Muscle of back (tissue), 11 donors: ENCODE measurements around the gene PKP1. TPM values are rescaled to one million over a fixed set of nuclear protein-coding genes. Genes with fewer than 3 reads are reported as not detected.

Source experiments
- DNase-seq, 3 donors: peaks; one replicate each; pipeline versions ENCODE4 v3.0.0 to v3.0.0-alpha.2; 2013
- polyA plus RNA-seq, 10 donors: library from polyadenylated mRNA; unstranded; fragments of 120-200 nt; gene quantifications; one replicate each; pipeline ENCODE4 v1.2.1, GENCODE V29; 2013; ENCODE audit not compliant: insufficient read length in 10 of 10

The PKP1 gene
- polyA plus RNA-seq, 10 donors, result 1.4 to 49.6 (median 4.0) TPM

DNA sequence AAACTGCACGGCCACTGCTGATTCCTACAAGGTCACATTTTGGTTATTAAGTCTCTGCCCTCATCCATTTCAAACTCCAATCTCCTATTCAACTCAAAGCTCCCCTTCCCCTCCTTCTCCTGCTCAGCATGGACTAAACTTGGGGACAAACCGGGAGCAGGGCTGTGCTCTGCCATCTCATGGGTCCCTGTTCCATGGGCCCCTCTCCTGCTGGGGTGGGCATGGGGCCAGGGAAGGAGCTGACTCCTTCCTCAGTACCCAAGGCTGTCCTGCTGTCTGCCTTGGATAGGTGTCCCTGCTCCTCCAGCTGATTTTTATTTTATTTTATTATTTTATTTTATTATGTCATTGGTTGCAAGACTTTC, 67.0 kb downstream of the PKP1 start:
- DNase-seq, result no peak

- DNase-seq, result no peak
Measured at GRCh38 chr1:201350884-201351283, 67.6 kb downstream of the PKP1 start.

DNA sequence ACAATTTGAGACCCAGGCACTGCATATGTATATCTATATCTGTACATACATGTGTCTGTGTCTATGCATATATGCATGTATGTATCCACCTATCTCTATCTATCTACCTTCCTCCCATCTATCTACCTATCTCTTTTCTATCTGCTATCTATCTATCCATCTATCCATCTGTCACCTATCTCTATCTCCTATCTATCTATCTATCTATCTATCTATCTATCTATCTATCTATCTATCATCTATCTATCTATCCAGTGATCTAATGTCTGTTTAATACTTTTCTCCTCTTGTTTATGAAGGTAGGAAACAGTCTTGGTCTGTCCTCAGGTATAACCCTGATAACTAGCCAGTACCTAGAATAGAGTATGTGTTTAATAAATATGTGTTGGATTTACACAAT, 68.3 kb downstream of the PKP1 start:
- no peak for DNase-seq

- DNase-seq, result no peak
Measured at GRCh38 chr1:201353186-201353940, 70.1 kb downstream of the PKP1 start.

DNA sequence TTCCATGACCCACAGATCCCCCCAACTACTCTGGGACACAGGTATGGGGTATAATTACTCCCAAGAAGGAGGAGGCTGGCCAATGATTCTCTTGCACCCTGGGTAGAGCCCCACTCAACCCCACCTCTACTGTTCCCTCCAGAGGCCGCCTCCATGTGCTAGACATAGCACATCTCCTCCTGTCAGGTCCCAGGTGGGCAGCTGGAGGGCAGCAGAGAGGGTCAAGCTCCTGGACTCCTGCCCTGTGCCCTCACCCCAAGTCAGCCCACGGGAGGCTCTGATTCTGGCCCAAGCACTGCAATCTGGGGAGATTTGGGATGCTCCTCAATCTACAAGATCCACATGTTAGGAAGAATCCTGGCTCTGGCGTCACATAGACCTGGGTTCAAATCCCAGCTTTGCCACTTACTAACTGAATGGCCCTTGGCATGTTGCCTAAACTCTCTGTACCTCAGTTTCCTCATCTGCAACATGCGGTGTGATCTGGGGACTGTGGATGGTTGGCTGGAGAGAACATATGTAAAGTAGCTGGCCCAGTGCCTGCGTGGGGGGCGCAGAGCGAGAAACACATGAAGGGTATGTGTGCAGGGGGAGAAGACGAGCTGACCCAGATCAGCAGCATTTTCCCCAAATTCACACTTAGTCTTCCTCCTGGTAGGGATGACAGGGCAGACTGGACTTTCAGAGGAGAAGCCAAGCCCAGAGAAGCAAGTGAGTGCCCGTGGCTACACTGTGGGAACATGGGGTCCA, 71.0 kb downstream of the PKP1 start:
- DNase-seq, result no peak

- DNase-seq, result no peak
Measured at GRCh38 chr1:201354901-201355295, 71.6 kb downstream of the PKP1 start.

- no peak for DNase-seq
Measured at GRCh38 chr1:201355471-201355870, 72.2 kb downstream of the PKP1 start.

DNA sequence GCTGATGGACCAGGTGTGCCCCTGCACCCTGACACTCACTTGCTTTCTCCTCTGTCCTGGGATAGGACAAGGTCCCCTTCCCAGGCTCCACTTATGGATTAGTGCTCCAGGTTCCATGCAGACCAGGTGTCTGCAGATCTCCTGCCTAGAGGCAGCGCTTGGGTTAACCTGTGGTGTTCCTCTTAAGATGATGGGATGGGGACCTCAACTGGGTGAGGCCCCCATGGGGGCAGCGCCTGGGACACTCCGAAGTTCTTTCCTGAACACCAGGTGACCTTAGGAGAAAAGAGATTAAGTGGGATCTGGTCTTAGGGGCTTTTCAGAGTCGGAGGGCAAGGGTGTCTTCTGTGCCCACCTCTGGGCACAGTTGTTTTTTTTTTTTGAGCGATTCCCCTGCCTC, 72.9 kb downstream of the PKP1 start:
- no peak for DNase-seq

- DNase-seq, result no peak
Measured at GRCh38 chr1:201356701-201357100, 73.4 kb downstream of the PKP1 start.

GRCh38 chr1:201357211-201357610, 73.9 kb downstream of the PKP1 start:
- no peak for DNase-seq

GRCh38 chr1:201357636-201358348, 74.5 kb downstream of the PKP1 start:
- DNase-seq, result no peak

DNA sequence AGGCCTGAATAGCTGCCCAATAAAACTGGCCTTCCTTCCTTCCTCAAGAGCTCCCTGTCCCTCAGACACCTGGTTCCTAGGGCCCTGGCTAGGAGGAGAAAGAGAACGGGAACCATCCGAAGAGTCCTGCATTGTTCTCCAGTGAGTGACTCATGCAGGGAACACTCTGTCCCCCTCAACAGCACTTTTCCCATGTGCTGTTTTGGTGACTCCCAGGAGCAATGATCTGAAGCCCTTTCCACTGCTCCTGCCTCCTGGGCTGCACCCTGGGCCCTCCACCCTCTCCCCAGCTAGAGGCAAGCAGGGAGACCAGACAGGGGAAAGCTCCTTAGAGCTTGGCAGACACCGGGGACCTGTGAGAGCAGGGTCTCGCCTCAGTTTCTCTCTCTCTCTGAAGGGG, 75.3 kb downstream of the PKP1 start:
- DNase-seq, result no peak

- DNase-seq, result no peak
Measured at GRCh38 chr1:201359031-201359872, 75.9 kb downstream of the PKP1 start.

DNA sequence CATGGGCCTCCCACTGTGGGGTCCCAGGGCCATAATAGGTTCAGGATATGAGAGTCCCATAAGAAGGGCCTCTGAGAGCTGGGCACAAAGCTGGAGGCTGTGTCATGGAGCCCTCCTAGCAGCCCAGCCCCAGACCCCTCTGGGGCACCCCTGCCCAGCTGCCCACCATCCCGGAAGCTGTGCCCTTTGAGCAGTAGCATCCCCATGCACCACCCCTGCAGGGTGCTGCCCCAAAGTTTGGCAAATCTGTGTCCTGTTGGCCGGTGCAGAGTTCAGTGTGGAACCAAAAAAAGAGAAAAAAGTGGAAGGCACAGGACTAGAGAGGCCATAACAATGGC, 76.5 kb downstream of the PKP1 start:
- DNase-seq, result no peak

- DNase-seq, result no peak
Measured at GRCh38 chr1:201360486-201360885, 77.2 kb downstream of the PKP1 start.

DNA sequence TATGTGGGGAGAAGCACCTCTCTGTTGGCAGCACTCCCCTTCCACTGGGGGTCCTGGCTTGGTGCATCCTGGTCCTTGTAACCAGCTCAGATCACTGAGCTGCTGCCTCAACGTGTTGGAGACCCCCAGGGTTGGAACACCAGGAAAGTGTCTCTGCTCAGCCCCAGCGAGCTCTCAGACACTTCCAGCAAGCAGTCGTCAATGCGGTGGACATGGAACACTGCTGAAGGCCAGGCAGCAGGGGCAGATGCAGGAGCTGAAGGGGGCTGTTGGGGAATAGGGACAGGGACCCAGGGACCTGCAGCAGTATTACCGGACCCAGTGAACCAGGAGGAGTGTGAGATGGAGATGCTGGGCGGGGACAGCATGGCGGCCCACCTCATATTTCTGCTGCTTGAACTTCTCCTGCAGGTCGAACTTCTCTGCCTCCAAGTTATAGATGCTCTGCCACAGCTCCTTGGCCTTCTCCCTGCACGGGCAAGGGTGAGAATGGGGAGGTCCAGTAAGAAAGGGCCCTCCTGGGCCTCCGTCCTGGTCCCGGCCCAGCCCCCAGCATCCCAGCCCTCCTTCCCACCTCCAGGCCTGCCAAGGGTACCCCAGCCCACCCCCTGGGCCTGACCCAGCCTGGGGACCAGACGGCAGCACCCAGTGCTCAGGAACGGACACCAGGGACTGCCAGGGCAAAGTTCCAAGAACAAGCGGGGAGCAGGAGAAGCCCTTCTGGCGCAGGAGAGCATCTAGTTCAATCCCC, 77.8 kb downstream of the PKP1 start:
- no peak for DNase-seq

DNA sequence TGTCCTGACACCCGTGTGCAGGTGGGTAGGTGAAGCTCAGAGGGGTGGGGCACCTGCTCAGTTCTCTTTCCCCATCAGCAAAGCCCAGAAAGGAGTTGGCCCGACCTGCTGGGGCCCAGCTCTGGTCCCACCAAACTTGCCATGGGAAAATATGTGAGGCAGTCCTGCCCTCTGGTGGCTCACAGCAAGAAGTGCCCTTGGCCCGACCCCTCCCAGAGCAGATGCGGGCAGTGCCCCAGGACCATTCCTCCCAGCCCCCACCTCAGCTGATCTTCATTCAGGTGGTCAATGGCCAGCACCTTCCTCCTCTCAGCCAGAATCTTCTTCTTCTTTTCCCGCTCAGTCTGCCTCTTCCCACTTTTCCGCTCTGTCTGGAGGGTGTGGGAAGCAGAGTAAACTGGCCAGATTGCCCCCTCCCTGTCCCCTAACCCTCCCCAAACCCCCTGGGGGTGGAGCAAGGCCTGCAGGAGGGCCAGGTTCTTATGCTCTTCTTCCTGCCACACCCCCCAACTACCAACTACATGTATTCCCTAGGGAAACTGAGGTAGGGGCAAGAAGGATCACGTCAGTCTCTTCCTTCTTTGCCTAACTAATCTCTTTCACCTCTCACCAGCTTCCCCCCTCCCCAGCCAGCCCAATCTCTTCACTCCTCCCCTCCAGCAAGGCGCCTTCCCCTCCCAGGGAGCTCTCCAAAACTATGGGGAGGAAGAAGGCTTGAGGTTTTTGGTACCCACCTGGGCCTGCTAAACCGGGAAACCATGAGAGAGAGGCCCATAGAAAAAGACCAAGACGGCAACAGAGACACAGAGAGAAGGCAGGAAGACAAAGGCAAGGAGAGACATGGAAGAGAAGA, 78.6 kb downstream of the PKP1 start:
- DNase-seq, result peak in 1 of 3 donors; percentile 61

DNA sequence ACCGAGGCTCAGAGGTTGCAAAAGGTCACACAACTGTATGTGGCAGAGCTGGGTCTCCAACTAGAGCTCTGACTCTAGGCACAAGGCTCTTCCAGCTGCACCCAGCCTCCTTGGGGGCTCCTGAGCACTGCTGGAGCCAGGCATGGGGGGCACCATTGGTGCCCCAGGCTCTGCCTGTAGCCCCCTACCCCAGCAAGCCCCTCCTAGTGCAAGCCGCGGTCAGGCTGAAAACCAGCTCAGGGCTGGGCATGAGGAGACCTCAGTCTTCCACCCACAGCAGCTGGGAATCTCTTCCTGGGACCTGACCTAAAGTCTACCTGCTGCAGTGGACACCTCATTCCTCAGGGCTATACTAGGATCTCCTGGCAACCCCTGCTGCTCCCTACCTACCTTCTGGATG, 79.6 kb downstream of the PKP1 start:
- no peak for DNase-seq

DNA sequence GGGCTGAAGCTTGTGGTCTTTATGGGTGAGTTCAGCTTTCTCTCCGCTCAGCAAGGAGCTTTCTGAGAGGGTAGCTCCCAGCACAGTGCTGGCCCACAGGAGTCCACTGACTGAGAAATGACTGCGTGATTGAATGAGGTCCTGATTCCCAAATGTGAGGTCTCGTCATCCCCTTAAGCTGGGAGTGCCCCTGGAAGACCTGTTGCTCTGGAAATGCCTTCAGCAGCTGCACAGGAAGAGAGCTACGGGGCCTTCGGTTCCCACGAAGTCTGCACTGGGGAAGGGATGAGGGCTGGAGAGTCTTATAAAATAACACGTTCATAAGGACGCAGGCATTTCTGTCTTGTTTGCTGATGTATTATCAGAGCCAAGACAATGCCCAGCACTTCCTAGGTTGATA, 80.2 kb downstream of the PKP1 start:
- peak in 1 of 3 donors; percentile 40 for DNase-seq

GRCh38 chr1:201364808-201365105, 81.5 kb downstream of the PKP1 start:
- no peak for DNase-seq

GRCh38 chr1:201365251-201365650, 81.9 kb downstream of the PKP1 start:
- DNase-seq, result no peak
